ENCODE measurements around the gene ANKMY2. TPM values are rescaled to one million over a fixed set of nuclear protein-coding genes. Genes with fewer than 3 reads are reported as not detected.

Gene ANKMY2
- total RNA-seq, 2 donors from 2014 or later: 17.8 to 31.4 TPM

- DNase-seq: no peak
- intact Hi-C loops (cut with DNase I): no loop called here
- H3K27me3 ChIP-seq: no peaks in the 10 kb centered on the region
- H3K4me1 ChIP-seq: no peaks in the 10 kb centered on the region
- H3K9me3 ChIP-seq: no peaks in the 10 kb centered on the region
- no peak overlapping the region for H3K9ac ChIP-seq (ENCODE audit: low read depth in 2 of 2, low read length in 2 of 2)
- no peak overlapping the region for H3K4me3 ChIP-seq
- H3K36me3 ChIP-seq: no peaks in the 10 kb centered on the region
- H3K27ac ChIP-seq: no peak overlapping the region
- no peak for TF ChIP-seq CTCF (IDR thresholded peaks at IDR 0.05)
Observed at GRCh38 chr7:16670731-16671344, 25.3 kb upstream of the ANKMY2 start.

GRCh38 chr7:16670021-16670420 lies 24.5 kb upstream of the ANKMY2 start:
- H3K27me3 ChIP-seq: no peaks in the 10 kb centered on the region
- intact Hi-C loops (cut with DNase I): no loop called here
- no peaks in the 10 kb centered on the region for H3K9me3 ChIP-seq
- no peak for DNase-seq
- no peak overlapping the region for H3K9ac ChIP-seq (ENCODE audit: low read depth in 2 of 2, low read length in 2 of 2)
- H3K36me3 ChIP-seq: no peaks in the 10 kb centered on the region
- no peak overlapping the region for H3K27ac ChIP-seq
- H3K4me3 ChIP-seq: no peak overlapping the region
- TF ChIP-seq CTCF (IDR thresholded peaks at IDR 0.05): no peak
- H3K4me1 ChIP-seq: no peaks in the 10 kb centered on the region

- Histone ChIP-seq H3K4me1 (no peaks in the 10 kb centered on the region), H3K27me3 (no peaks in the 10 kb centered on the region), H3K9me3 (no peaks in the 10 kb centered on the region), H3K9ac (ENCODE audit: low read depth in 2 of 2, low read length in 2 of 2) (no peak overlapping the region), H3K4me3 (no peak overlapping the region), H3K36me3 (no peaks in the 10 kb centered on the region), H3K27ac (no peak overlapping the region)
- intact Hi-C loops (cut with DNase I): no loop called here
- no peak for DNase-seq
- no peak for TF ChIP-seq CTCF (IDR thresholded peaks at IDR 0.05)
Observed at GRCh38 chr7:16669581-16669980, 24.0 kb upstream of the ANKMY2 start.

GRCh38 chr7:16668978-16669377 lies 23.4 kb upstream of the ANKMY2 start:
- DNase-seq: no peak
- intact Hi-C loops (cut with DNase I): no loop called here
- Histone ChIP-seq H3K4me3 (no peak overlapping the region), H3K9ac (ENCODE audit: low read depth in 2 of 2, low read length in 2 of 2) (no peak overlapping the region), H3K9me3 (no peaks in the 10 kb centered on the region), H3K27ac (no peak overlapping the region), H3K4me1 (no peaks in the 10 kb centered on the region), H3K27me3 (no peaks in the 10 kb centered on the region), H3K36me3 (no peaks in the 10 kb centered on the region)
- no peak for TF ChIP-seq CTCF (IDR thresholded peaks at IDR 0.05)

- no peak for TF ChIP-seq CTCF (IDR thresholded peaks at IDR 0.05)
- H3K9ac ChIP-seq (ENCODE audit: low read depth in 2 of 2, low read length in 2 of 2): no peak overlapping the region
- intact Hi-C loops (cut with DNase I): no loop called here
- H3K36me3 ChIP-seq: no peaks in the 10 kb centered on the region
- H3K27me3 ChIP-seq: no peaks in the 10 kb centered on the region
- no peak overlapping the region for H3K4me3 ChIP-seq
- DNase-seq: no peak
- H3K4me1 ChIP-seq: no peaks in the 10 kb centered on the region
- no peaks in the 10 kb centered on the region for H3K9me3 ChIP-seq
- H3K27ac ChIP-seq: no peak overlapping the region
Observed at GRCh38 chr7:16668049-16668858, 22.7 kb upstream of the ANKMY2 start.
